ENCODE results near the gene NEUROD4.

Gene NEUROD4

GRCh38 chr12:54998958-54999510 is 20.7 kb upstream of the NEUROD4 start:
- no peak for TF ChIP-seq CTCF (IDR thresholded peaks at IDR 0.05; ENCODE audit: low read depth, low read length)
- no peaks in the 10 kb centered on the region for H3K9me3 ChIP-seq (ENCODE audit: severe bottlenecking)
- no peak for DNase-seq
- H3K27ac ChIP-seq, result no peak overlapping the region
- H3K27me3 ChIP-seq (ENCODE audit: insufficient read depth, low read depth, severe bottlenecking), result no peaks in the 10 kb centered on the region
- H3K36me3 ChIP-seq, result no peaks in the 10 kb centered on the region
- no peak overlapping the region for H3K4me3 ChIP-seq (ENCODE audit: low read depth, low read length)

GRCh38 chr12:55001198-55001868 is 18.4 kb upstream of the NEUROD4 start:
- TF ChIP-seq CTCF (IDR thresholded peaks at IDR 0.05; ENCODE audit: low read depth, low read length), result no peak
- H3K4me3 ChIP-seq (ENCODE audit: low read depth, low read length), result no peak overlapping the region
- H3K9me3 ChIP-seq (ENCODE audit: severe bottlenecking), result no peaks in the 10 kb centered on the region
- H3K27me3 ChIP-seq (ENCODE audit: insufficient read depth, low read depth, severe bottlenecking), result no peaks in the 10 kb centered on the region
- H3K36me3 ChIP-seq, result no peaks in the 10 kb centered on the region
- no peak for DNase-seq
- H3K27ac ChIP-seq, result no peak overlapping the region

- Histone ChIP-seq H3K4me3 (ENCODE audit: low read depth, low read length) (no peak overlapping the region), H3K27ac (no peak overlapping the region), H3K36me3 (no peaks in the 10 kb centered on the region), H3K27me3 (ENCODE audit: insufficient read depth, low read depth, severe bottlenecking) (no peaks in the 10 kb centered on the region), H3K9me3 (ENCODE audit: severe bottlenecking) (no peaks in the 10 kb centered on the region)
- DNase-seq, result no peak
- TF ChIP-seq CTCF (IDR thresholded peaks at IDR 0.05; ENCODE audit: low read depth, low read length), result no peak
Measured at GRCh38 chr12:55002355-55002754, 17.4 kb upstream of the NEUROD4 start.

- Histone ChIP-seq H3K9me3 (ENCODE audit: severe bottlenecking) (peaks cover 7% of the 10 kb centered on the region), H3K27ac (peak overlapping the region; percentile 69), H3K4me3 (ENCODE audit: low read depth, low read length) (peak overlapping the region; percentile 9), H3K36me3 (no peaks in the 10 kb centered on the region; the same call in 1 of the 2 replicates), H3K27me3 (ENCODE audit: insufficient read depth, low read depth, severe bottlenecking) (no peaks in the 10 kb centered on the region)
- TF ChIP-seq CTCF (IDR thresholded peaks at IDR 0.05; ENCODE audit: low read depth, low read length), result no peak
- DNase-seq, result peak; percentile 54
Measured at GRCh38 chr12:55008944-55009585, 10.7 kb upstream of the NEUROD4 start.

- Histone ChIP-seq H3K9me3 (ENCODE audit: severe bottlenecking) (peaks cover 7% of the 10 kb centered on the region), H3K27me3 (ENCODE audit: insufficient read depth, low read depth, severe bottlenecking) (no peaks in the 10 kb centered on the region), H3K4me3 (ENCODE audit: low read depth, low read length) (peak overlapping the region; percentile 97), H3K36me3 (peaks cover 21% of the 10 kb centered on the region), H3K27ac (peak overlapping the region; percentile 89)
- TF ChIP-seq CTCF (IDR thresholded peaks at IDR 0.05; ENCODE audit: low read depth, low read length), result no peak
- peak; percentile 97 for DNase-seq
Measured at GRCh38 chr12:55017416-55017925, 2.3 kb upstream of the NEUROD4 start.
